ENCODE data around the gene CFB. TPM values are rescaled to one million over a fixed set of nuclear protein-coding genes. Genes with fewer than 3 reads are reported as not detected.
A peak's percentile ranks its signal among the peaks of the same experiment; 100 is the strongest.

CFB gene
- total and polyA plus RNA-seq, 2 of the 13 experiments (the other 11 are each of a cell fraction or from before 2014, with no cell fraction given): 171 to 513 TPM

- TF ChIP-seq PREB (CRISPR knock-in tag; IDR thresholded peaks at IDR 0.05): no peak
- 0 out of 2 replicates have a peak, but pooled peaks have one; percentile 37 for TF ChIP-seq ZMYM3 (CRISPR knock-in tag; IDR thresholded peaks at IDR 0.05)
- no peak for TF ChIP-seq POLR2A (IDR thresholded peaks at IDR 0.05; ENCODE audit: insufficient read depth in 1 of 2, low read depth in 2 of 2, low read length in 2 of 2)
- no peak for TF ChIP-seq RBM39 (IDR thresholded peaks at IDR 0.05; ENCODE audit: low read depth, low read length, poor library complexity, severe bottlenecking)
- no peak for TF ChIP-seq SATB2 (CRISPR knock-in tag; IDR thresholded peaks at IDR 0.05)
- TF ChIP-seq ZNF414 (CRISPR knock-in tag; IDR thresholded peaks at IDR 0.05): 0 out of 2 replicates have a peak, but pooled peaks have one; percentile 36
- TF ChIP-seq SAFB2 (CRISPR knock-in tag; IDR thresholded peaks at IDR 0.05; ENCODE audit: borderline replicate concordance, low read depth): no peak
- TF ChIP-seq ARHGAP35 (CRISPR knock-in tag; IDR thresholded peaks at IDR 0.05; ENCODE audit: borderline replicate concordance): no peak
- TF ChIP-seq RNF2 (conservative IDR thresholded peaks at IDR 0.05; ENCODE audit: low read depth): no peak
- TF ChIP-seq ZNF18 (CRISPR knock-in tag; IDR thresholded peaks at IDR 0.05; ENCODE audit: insufficient replicate concordance): no peak
- TF ChIP-seq MIXL1 (CRISPR knock-in tag; IDR thresholded peaks at IDR 0.05): no peak
- TF ChIP-seq ZBTB42 (CRISPR knock-in tag; IDR thresholded peaks at IDR 0.05): no peak
- TF ChIP-seq NR2C2 (CRISPR knock-in tag; IDR thresholded peaks at IDR 0.05; ENCODE audit: borderline replicate concordance): peak; percentile 36; the same call in 1 of the 2 replicates
- no peak for TF ChIP-seq ZNF232 (CRISPR knock-in tag; IDR thresholded peaks at IDR 0.05; ENCODE audit: borderline replicate concordance)
- TF ChIP-seq ZNF569 (CRISPR knock-in tag; IDR thresholded peaks at IDR 0.05; ENCODE audit: borderline replicate concordance): no peak
- no peak for TF ChIP-seq MLX (CRISPR knock-in tag; IDR thresholded peaks at IDR 0.05)
- TF ChIP-seq MAFF (IDR thresholded peaks at IDR 0.05; ENCODE audit: low read depth, low read length): no peak
- no peak for TF ChIP-seq IKZF1 (IDR thresholded peaks at IDR 0.05)
- no peak; the same call in 1 of the 2 replicates for TF ChIP-seq THAP11 (CRISPR knock-in tag; IDR thresholded peaks at IDR 0.05)
- TF ChIP-seq SALL2 (CRISPR knock-in tag; IDR thresholded peaks at IDR 0.05): no peak
- no peak for TF ChIP-seq BATF2 (CRISPR knock-in tag; IDR thresholded peaks at IDR 0.05)
- TF ChIP-seq ZKSCAN5 (CRISPR knock-in tag; IDR thresholded peaks at IDR 0.05): no peak
- no peak for TF ChIP-seq ARID2 (CRISPR knock-in tag; IDR thresholded peaks at IDR 0.05; ENCODE audit: borderline replicate concordance)
- no peak for TF ChIP-seq ZNF180 (CRISPR knock-in tag; IDR thresholded peaks at IDR 0.05; ENCODE audit: borderline replicate concordance, low read depth)
- TF ChIP-seq ZBTB44 (CRISPR knock-in tag; IDR thresholded peaks at IDR 0.05): no peak
Observed at GRCh38 chr6:31907158-31907813, 38.6 kb upstream of the CFB start (continued).
